ENCODE results near the gene PLEKHA4. TPM values are rescaled to one million over a fixed set of nuclear protein-coding genes. Genes with fewer than 3 reads are reported as not detected.

Gene PLEKHA4
- 10 to 100 TPM; 22.4 to 25.1 TPM for total RNA-seq

- no peak for TF ChIP-seq CTCF (IDR thresholded peaks at IDR 0.05)
- H3K27me3 ChIP-seq: no peaks in the 10 kb centered on the region
- H3K27ac ChIP-seq: peak within 1 kb of the TSS; percentile 81 to 85
- H3K36me3 ChIP-seq: peaks cover 9% of the 10 kb centered on the region
- H3K4me3 ChIP-seq: peak within 1 kb of the TSS; percentile 34 to 40
- H3K9me3 ChIP-seq: no peaks in the 10 kb centered on the region
- H3K4me1 ChIP-seq: peaks cover 0 to 30% of the 10 kb centered on the region in 2 donors
- DNase-seq (ENCODE audit: low spot score): peak; percentile 77
Observed at GRCh38 chr19:48868114-48868886, at the start of gene PLEKHA4. Gene PLEKHA4 (minus strand): TSS chr19:48868617. CDS start chr19:48867620, 997 bp downstream.

GRCh38 chr19:48918071-48918470, 49.7 kb upstream of the PLEKHA4 start:
- Histone ChIP-seq H3K27ac (no peak overlapping the region), H3K4me1 (no peaks in the 10 kb centered on the region), H3K4me3 (no peak overlapping the region), H3K27me3 (no peaks in the 10 kb centered on the region), H3K9me3 (no peaks in the 10 kb centered on the region), H3K36me3 (peaks cover 81% of the 10 kb centered on the region)
- no peak for DNase-seq (ENCODE audit: low spot score)
- TF ChIP-seq CTCF (IDR thresholded peaks at IDR 0.05): no peak

- Histone ChIP-seq H3K4me3 (no peak overlapping the region), H3K27ac (no peak overlapping the region), H3K9me3 (no peaks in the 10 kb centered on the region), H3K27me3 (no peaks in the 10 kb centered on the region), H3K36me3 (peaks cover 86% of the 10 kb centered on the region), H3K4me1 (no peaks in the 10 kb centered on the region)
- DNase-seq (ENCODE audit: low spot score): no peak
- no peak for TF ChIP-seq CTCF (IDR thresholded peaks at IDR 0.05)
Observed at GRCh38 chr19:48915757-48916156, 47.3 kb upstream of the PLEKHA4 start.

- no peak for DNase-seq (ENCODE audit: low spot score)
- Histone ChIP-seq H3K9me3 (no peaks in the 10 kb centered on the region), H3K36me3 (peaks cover 96% of the 10 kb centered on the region)
Observed at GRCh38 chr19:48914181-48914580, 45.8 kb upstream of the PLEKHA4 start.

GRCh38 chr19:48913114-48913889, 44.9 kb upstream of the PLEKHA4 start:
- no peak for DNase-seq (ENCODE audit: low spot score)
- peaks cover 95% of the 10 kb centered on the region for H3K36me3 ChIP-seq
- no peak overlapping the region for H3K4me3 ChIP-seq
- no peak for TF ChIP-seq CTCF (IDR thresholded peaks at IDR 0.05)
- no peak overlapping the region for H3K27ac ChIP-seq
- H3K9me3 ChIP-seq: no peaks in the 10 kb centered on the region
- H3K4me1 ChIP-seq: no peaks in the 10 kb centered on the region
- H3K27me3 ChIP-seq: no peaks in the 10 kb centered on the region

More at GRCh38 chr19:48914181-48914580, 45.8 kb upstream of the PLEKHA4 start:
- H3K4me1 ChIP-seq: no peaks in the 10 kb centered on the region
- H3K4me3 ChIP-seq: no peak overlapping the region
- no peak overlapping the region for H3K27ac ChIP-seq
- no peak for TF ChIP-seq CTCF (IDR thresholded peaks at IDR 0.05)
- no peaks in the 10 kb centered on the region for H3K27me3 ChIP-seq
